ENCODE data around the gene SDK1. TPM values are rescaled to one million over a fixed set of nuclear protein-coding genes. Genes with fewer than 3 reads are reported as not detected.
A peak's percentile ranks its signal among the peaks of the same experiment; 100 is the strongest.

Gene SDK1
- total and polyA plus RNA-seq, 2 experiments from 2014 or later, result 2.1 to 10.0 TPM

- Mint-ChIP-seq H3K27me3 (ENCODE audit: insufficient read depth, low read depth, poor library complexity) (peaks cover 6% of the 10 kb centered on the region), H3K4me3 (peak overlapping the region; percentile 27), H3K4me1 (peaks cover 47% of the 10 kb centered on the region), H3K9me3 (no peaks in the 10 kb centered on the region), H3K27ac (peak overlapping the region; percentile 87), H3K36me3 (ENCODE audit: low read depth) (no peaks in the 10 kb centered on the region)
- Histone ChIP-seq H3K4me3 (peak overlapping the region; percentile 18; the same call in 1 of the 2 replicates), H3K27me3 (ENCODE audit: insufficient read depth) (no peaks in the 10 kb centered on the region), H3F3A (replicated peaks; ENCODE audit: low read depth) (no peaks in the 10 kb centered on the region), H3K79me2 (replicated peaks; ENCODE audit: insufficient read depth) (no peaks in the 10 kb centered on the region), H3K4me2 (peak overlapping the region; percentile 37; the same call in 1 of the 2 replicates), H3K4me1 (ENCODE audit: insufficient read depth) (peaks cover 33% of the 10 kb centered on the region), H3K36me3 (ENCODE audit: insufficient read depth) (no peaks in the 10 kb centered on the region), H2AFZ (no peak overlapping the region), H3K27ac (ENCODE audit: low read depth) (peak overlapping the region; percentile 97), H4K20me1 (replicated peaks; ENCODE audit: insufficient read depth) (no peaks in the 10 kb centered on the region), H3K9me2 (ENCODE audit: insufficient read depth) (peaks cover 3% of the 10 kb centered on the region; the same call in 1 of the 2 replicates)
- DNase-seq (ENCODE audit: low spot score) (peak; percentile 86), ATAC-seq (peak; percentile 84)
- TF ChIP-seq NANOG (IDR thresholded peaks at IDR 0.05; ENCODE audit: borderline replicate concordance) (peak; percentile 6; the same call in 1 of the 2 replicates), POLR2AphosphoS5 (IDR thresholded peaks at IDR 0.05; ENCODE audit: low read depth) (peak; percentile 35; the same call in 1 of the 2 replicates), CREB1 (CRISPR knock-in tag; IDR thresholded peaks at IDR 0.05; ENCODE audit: low read depth) (no peak)
Measured at GRCh38 chr7:4040109-4040928, 739.3 kb downstream of the SDK1 start.

- no peaks in the 10 kb centered on the region for H3F3A ChIP-seq (replicated peaks; ENCODE audit: low read depth)
- H3K27ac ChIP-seq (ENCODE audit: low read depth), result no peak overlapping the region
- no peak overlapping the region for H3K27ac Mint-ChIP-seq
- H3K36me3 Mint-ChIP-seq (ENCODE audit: low read depth), result no peaks in the 10 kb centered on the region
- H3K79me2 ChIP-seq (replicated peaks; ENCODE audit: insufficient read depth), result no peaks in the 10 kb centered on the region
- H2AFZ ChIP-seq, result no peak overlapping the region
- H3K4me3 ChIP-seq, result no peak overlapping the region
- peaks cover 7% of the 10 kb centered on the region for H3K27me3 Mint-ChIP-seq (ENCODE audit: insufficient read depth, low read depth, poor library complexity)
- no peak overlapping the region for H3K4me3 Mint-ChIP-seq
- H3K27me3 ChIP-seq (ENCODE audit: insufficient read depth), result no peaks in the 10 kb centered on the region
- no peak overlapping the region for H3K4me2 ChIP-seq
- peaks cover 36% of the 10 kb centered on the region for H3K4me1 ChIP-seq (ENCODE audit: insufficient read depth)
- ATAC-seq (no peak), DNase-seq (ENCODE audit: low spot score) (no peak)
- no peaks in the 10 kb centered on the region for H3K36me3 ChIP-seq (ENCODE audit: insufficient read depth)
- no peaks in the 10 kb centered on the region for H4K20me1 ChIP-seq (replicated peaks; ENCODE audit: insufficient read depth)
- H3K9me3 Mint-ChIP-seq, result no peaks in the 10 kb centered on the region
- peaks cover 49% of the 10 kb centered on the region for H3K4me1 Mint-ChIP-seq
- no peak for TF ChIP-seq STAT1 (IDR thresholded peaks at IDR 0.05; ENCODE audit: unreplicated experiment)
- peaks cover 3% of the 10 kb centered on the region; the same call in 1 of the 2 replicates for H3K9me2 ChIP-seq (ENCODE audit: insufficient read depth)
Measured at GRCh38 chr7:4042402-4043045, 741.5 kb downstream of the SDK1 start.

GRCh38 chr7:4043988-4044387 is 742.9 kb downstream of the SDK1 start:
- DNase-seq (ENCODE audit: low spot score) (no peak), ATAC-seq (no peak)
- Mint-ChIP-seq H3K9me3 (no peaks in the 10 kb centered on the region), H3K27me3 (ENCODE audit: insufficient read depth, low read depth, poor library complexity) (peaks cover 11% of the 10 kb centered on the region), H3K27ac (no peak overlapping the region), H3K4me1 (peaks cover 48% of the 10 kb centered on the region), H3K4me3 (no peak overlapping the region), H3K36me3 (ENCODE audit: low read depth) (no peaks in the 10 kb centered on the region)
- Histone ChIP-seq H3K36me3 (ENCODE audit: insufficient read depth) (no peaks in the 10 kb centered on the region), H3K27me3 (ENCODE audit: insufficient read depth) (no peaks in the 10 kb centered on the region), H3K9me2 (ENCODE audit: insufficient read depth) (peaks cover 3% of the 10 kb centered on the region; the same call in 1 of the 2 replicates), H3K4me2 (no peak overlapping the region), H3K27ac (ENCODE audit: low read depth) (no peak overlapping the region; the same call in 1 of the 2 replicates), H4K20me1 (replicated peaks; ENCODE audit: insufficient read depth) (no peaks in the 10 kb centered on the region), H3F3A (replicated peaks; ENCODE audit: low read depth) (no peaks in the 10 kb centered on the region), H3K4me1 (ENCODE audit: insufficient read depth) (peaks cover 30% of the 10 kb centered on the region), H3K79me2 (replicated peaks; ENCODE audit: insufficient read depth) (no peaks in the 10 kb centered on the region), H3K4me3 (no peak overlapping the region), H2AFZ (no peak overlapping the region; the same call in 1 of the 2 replicates)
- TF ChIP-seq EZH2phosphoT487 (IDR thresholded peaks at IDR 0.05; ENCODE audit: unreplicated experiment) (no peak), ZNF114 (CRISPR knock-in tag; IDR thresholded peaks at IDR 0.05) (no peak), ETS1 (IDR thresholded peaks at IDR 0.05) (no peak), CREB1 (CRISPR knock-in tag; IDR thresholded peaks at IDR 0.05; ENCODE audit: low read depth) (no peak), POLR2AphosphoS5 (IDR thresholded peaks at IDR 0.05; ENCODE audit: low read depth) (no peak), STAT1 (IDR thresholded peaks at IDR 0.05; ENCODE audit: unreplicated experiment) (no peak), ZNF331 (CRISPR knock-in tag; IDR thresholded peaks at IDR 0.05; ENCODE audit: low read depth) (no peak)

Measured in GM23338 (cell line).